Measurements from ENCODE around the gene APBB2. TPM values are rescaled to one million over a fixed set of nuclear protein-coding genes. Genes with fewer than 3 reads are reported as not detected.

Gene APBB2
- total and polyA plus RNA-seq, 2 of the 8 experiments (the other 6 are each of a cell fraction or from before 2014, with no cell fraction given), result 58.7 to 59.4 TPM

- TF ChIP-seq E2F6 (IDR thresholded peaks at IDR 0.05), result no peak
- no peak for TF ChIP-seq JUN (IDR thresholded peaks at IDR 0.05; ENCODE audit: low read depth, low read length)
- no peak for TF ChIP-seq SAP30 (IDR thresholded peaks at IDR 0.05; ENCODE audit: insufficient read depth, insufficient replicate concordance, low read length)
- TF ChIP-seq ASH2L (IDR thresholded peaks at IDR 0.05; ENCODE audit: low read length), result no peak
- no peak for TF ChIP-seq ATF2 (IDR thresholded peaks at IDR 0.05; ENCODE audit: low read length)
- TF ChIP-seq PHF8 (conservative IDR thresholded peaks at IDR 0.05; ENCODE audit: low read depth, low read length), result no peak
- no peak for TF ChIP-seq CTBP2 (IDR thresholded peaks at IDR 0.05; ENCODE audit: borderline replicate concordance, insufficient read depth, insufficient read length, low read length)
- no peak for TF ChIP-seq RXRA (IDR thresholded peaks at IDR 0.05; ENCODE audit: insufficient read depth, low read depth, low read length)
- no peak for TF ChIP-seq RFX5 (IDR thresholded peaks at IDR 0.05; ENCODE audit: borderline replicate concordance, low read depth, low read length)
- TF ChIP-seq RBBP5 (IDR thresholded peaks at IDR 0.05; ENCODE audit: borderline replicate concordance, low read depth, low read length), result no peak
- no peak for TF ChIP-seq JUND (IDR thresholded peaks at IDR 0.05; ENCODE audit: low read length)
- no peak overlapping the region for H3K4me2 ChIP-seq (ENCODE audit: insufficient read depth in 1 of 2, low read depth in 2 of 2, low read length in 2 of 2)
- H3K23ac ChIP-seq (ENCODE audit: insufficient read length), result no peak overlapping the region
- DNase-seq (ENCODE audit: low read depth in 1 of 2, low spot score in 2 of 2) (no peak), FAIRE-seq (no peak)
- no peak overlapping the region for H2AFZ ChIP-seq (ENCODE audit: low read length)
- no peaks in the 10 kb centered on the region for H3K23me2 ChIP-seq (ENCODE audit: low read depth, low read length)
- no peaks in the 10 kb centered on the region for H3K9me3 ChIP-seq (ENCODE audit: insufficient read depth in 2 of 2, low read depth in 1 of 2, low read length in 1 of 2)
- no peak overlapping the region for H2AK5ac ChIP-seq (ENCODE audit: low read depth, low read length)
- no peak overlapping the region for H2BK20ac ChIP-seq (ENCODE audit: low read length)
- no peak overlapping the region for H2BK5ac ChIP-seq (ENCODE audit: low read depth, low read length)
- no peak overlapping the region for H3K56ac ChIP-seq (replicated peaks; ENCODE audit: insufficient read length, low read depth, low read length)
- no peak overlapping the region for H4K8ac ChIP-seq (ENCODE audit: extremely low read depth, insufficient read depth, low read length)
- H3K4me3 ChIP-seq (ENCODE audit: extremely low read depth in 1 of 4, insufficient read depth in 2 of 4, low read depth in 3 of 4, low read length in 4 of 4), result no peak overlapping the region
- no peaks in the 10 kb centered on the region for H3K4me1 ChIP-seq (replicated peaks in 1 of 4; ENCODE audit: control insufficient read depth in 3 of 4, insufficient read depth in 4 of 4, low read length in 3 of 4)
- no peaks in the 10 kb centered on the region for H3K79me2 ChIP-seq (ENCODE audit: control insufficient read depth in 1 of 2, insufficient read depth in 2 of 2, low read length in 2 of 2)
- H2BK12ac ChIP-seq (ENCODE audit: low read depth, low read length), result no peak overlapping the region
- no peak overlapping the region for H2BK15ac ChIP-seq (ENCODE audit: low read length)
- no peaks in the 10 kb centered on the region for H3K79me1 ChIP-seq (ENCODE audit: low read depth, low read length)
- H3K36me3 ChIP-seq (ENCODE audit: control insufficient read depth in 2 of 4, insufficient read depth in 4 of 4, low read length in 3 of 4), result no peaks in the 10 kb centered on the region
- no peak overlapping the region for H3K14ac ChIP-seq (ENCODE audit: insufficient read length)
- H4K91ac ChIP-seq (replicated peaks; ENCODE audit: insufficient read length, low read length), result no peak overlapping the region
- H3K4ac ChIP-seq (replicated peaks; ENCODE audit: insufficient read length, low read depth, low read length), result no peak overlapping the region
- ChIA-PET CTCF (ENCODE audit: partially characterized antibody) (interaction anchor here (1.2 to 3.2 kb wide), 4 partner anchors 9 to 45 kb away, joined by 3 to 16 read pairs (median 6); no protein-coding TSS in a partner anchor), POLR2A (ENCODE audit: partially characterized antibody) (no interaction called here)
- 79% methylated on average over 2 of the region's 2 CpGs; no CpG with 5 or more reads in 1 of the 2 experiments for WGBS, 2 experiments (ENCODE audit: extremely low coverage in 1 of 2, insufficient coverage in 1 of 2, insufficient read length in 1 of 2, insufficient replicate concordance in 2 of 2, low coverage in 1 of 2, low lambda C conversion rate in 2 of 2, missing lambda C conversion rate in 1 of 2)
- H3K9ac ChIP-seq (replicated peaks in 1 of 4; ENCODE audit: extremely low read depth in 1 of 4, low read depth in 3 of 4, low read length in 3 of 4), result no peak overlapping the region
- H2BK120ac ChIP-seq (replicated peaks; ENCODE audit: low read depth, low read length), result no peak overlapping the region
- H4K5ac ChIP-seq (ENCODE audit: insufficient read length, low read depth, low read length), result no peak overlapping the region
- no peaks in the 10 kb centered on the region for H3K27me3 ChIP-seq (replicated peaks in 1 of 4; ENCODE audit: control insufficient read depth in 3 of 4, extremely low read depth in 1 of 4, insufficient read depth in 3 of 4, low read length in 3 of 4)
- no peak overlapping the region for H3K27ac ChIP-seq (ENCODE audit: low read depth, low read length)
- H3K18ac ChIP-seq (ENCODE audit: extremely low read depth, low read length), result no peak overlapping the region
- no peaks in the 10 kb centered on the region for H4K20me1 ChIP-seq (replicated peaks in 1 of 2; ENCODE audit: control insufficient read depth in 1 of 2, insufficient read depth in 2 of 2, low read length in 2 of 2)
These were observed 244.8 kb downstream of the APBB2 start for GRCh38 chr4:40969501-40969900.

Data from H1 (cell line).